GM19324 (cell line): Measurements from ENCODE around the gene SPSB4.
"Not testable (repeated sequence)": the region's sequence is repeated elsewhere in the genome, so short reads cannot be mapped to it uniquely, and the experiment has no call there.

ENCODE experiments used
- ATAC-seq: cut with Tn5 transposase; IDR thresholded peaks from one replicate; pipeline ENCODE4 v1.9.1; 2021; ENCODE audit warnings: mild to moderate bottlenecking, moderate library complexity; ENCODE audit not compliant: unreplicated experiment, low FRiP score

SPSB4 gene

GRCh38 chr3:141050576-141051442 is at the start of gene SPSB4:
Gene SPSB4 (plus strand): TSS chr3:141051347. CDS start chr3:141066105, 14,758 bp downstream.
- ATAC-seq, result no peak

GRCh38 chr3:141006344-141006743 is 44.8 kb upstream of the SPSB4 start:
- no peak for ATAC-seq

GRCh38 chr3:141009496-141009895 is 41.7 kb upstream of the SPSB4 start:
- no peak for ATAC-seq

GRCh38 chr3:141011232-141011996 is 39.7 kb upstream of the SPSB4 start:
- no peak for ATAC-seq

- ATAC-seq, result no peak
Measured at GRCh38 chr3:141011997-141012262, 39.2 kb upstream of the SPSB4 start.

- no peak for ATAC-seq
Measured at GRCh38 chr3:141012571-141012970, 38.6 kb upstream of the SPSB4 start.

GRCh38 chr3:141015481-141015880 is 35.7 kb upstream of the SPSB4 start:
- ATAC-seq, result no peak

- ATAC-seq, result not testable (repeated sequence)
Measured at GRCh38 chr3:141017366-141018322, 33.5 kb upstream of the SPSB4 start.

GRCh38 chr3:141019244-141019643 is 31.9 kb upstream of the SPSB4 start:
- ATAC-seq, result no peak

- ATAC-seq, result no peak
Measured at GRCh38 chr3:141020143-141020830, 30.9 kb upstream of the SPSB4 start.

- no peak for ATAC-seq
Measured at GRCh38 chr3:141021261-141021660, 29.9 kb upstream of the SPSB4 start.

GRCh38 chr3:141030296-141030695 is 20.9 kb upstream of the SPSB4 start:
- ATAC-seq, result no peak

- ATAC-seq, result no peak
Measured at GRCh38 chr3:141039589-141039988, 11.6 kb upstream of the SPSB4 start.

GRCh38 chr3:141044695-141045641 is 6.2 kb upstream of the SPSB4 start:
- no peak for ATAC-seq

GRCh38 chr3:141045849-141046248 is 5.3 kb upstream of the SPSB4 start:
- ATAC-seq, result no peak

- no peak for ATAC-seq
Measured at GRCh38 chr3:141047168-141047567, 4.0 kb upstream of the SPSB4 start.

GRCh38 chr3:141049681-141050080 is 1.5 kb upstream of the SPSB4 start:
- no peak for ATAC-seq

GRCh38 chr3:141051443-141052200 is 475 bp downstream of the SPSB4 start:
- ATAC-seq, result no peak
